OCI-LY3 (cell line): Measurements from ENCODE around the gene NFYC.

Experiments
- H2AFZ ChIP-seq: fragments of 200-600, 300-600 bp; shearing (Covaris generic); 2 replicates; pipeline ENCODE4 v1.6.0; 2014; ENCODE audit warnings: antibody characterized with exemption, low read depth, low read length
- H3K27ac ChIP-seq: fragments of 200-600, 300-600 bp; sonication (generic); 2 replicates; pipeline ENCODE4 v1.5.1; 2014; ENCODE audit warnings: mild to moderate bottlenecking, low read length, moderate library complexity, mixed read lengths
- H3K27me3 ChIP-seq: fragments of 200-600, 300-600 bp; sonication (generic); 2 replicates; pipeline ENCODE4 v1.6.1; 2014; ENCODE audit warnings: low read depth, low read length, mixed read lengths
- H3K36me3 ChIP-seq: fragments of 200-600, 300-600 bp; sonication (generic); replicated peaks from 2 replicates; pipeline ENCODE3; 2014; ENCODE audit warnings: low read depth, low read length, mixed read lengths
- H3K4me1 ChIP-seq: fragments of 300-600, 200-600 bp; sonication (generic); 2 replicates; pipeline ENCODE4 v1.6.1; 2014; ENCODE audit warnings: low read length, mixed read lengths
- H3K4me2 ChIP-seq: fragments of 200-600, 300-600 bp; sonication (generic); 2 replicates; pipeline ENCODE4 v1.6.1; 2014; ENCODE audit warnings: low read length, mixed read lengths
- H3K4me3 ChIP-seq: fragments of 300-600, 200-600 bp; sonication (generic); 2 replicates; pipeline ENCODE4 v1.5.1; 2014; ENCODE audit warnings: antibody characterized with exemption, mild to moderate bottlenecking, low read length, moderate library complexity
- H3K79me2 ChIP-seq: fragments of 300-600, 200-600 bp; shearing (Covaris generic); 2 replicates; pipeline ENCODE4 v1.6.1; 2014; ENCODE audit warnings: mild to moderate bottlenecking, low read length, mixed read lengths
- H3K9ac ChIP-seq: fragments of 300-600, 200-600 bp; shearing (Covaris generic); 2 replicates; pipeline ENCODE4 v1.6.0; 2014; ENCODE audit warnings: mild to moderate bottlenecking, low read length, moderate library complexity
- H3K9me3 ChIP-seq: fragments of 200-600, 300-600 bp; shearing (Covaris generic); 2 replicates; pipeline ENCODE4 v1.6.1; 2014; ENCODE audit warnings: low read length, mixed read lengths; ENCODE audit not compliant: insufficient read depth
- H4K20me1 ChIP-seq: fragments of 200-600, 300-600 bp; sonication (generic); 2 replicates; pipeline ENCODE4 v1.6.1; 2016; ENCODE audit warnings: low read length, mixed read lengths; ENCODE audit not compliant: insufficient read depth
- EZH2phosphoT487 ChIP-seq: fragments of 200-600 bp; shearing (Covaris generic); IDR thresholded peaks from 2 replicates; pipeline ENCODE4 v1.6.1; 2018; ENCODE audit warnings: antibody characterized with exemption, mixed run types, low read depth
- TF ChIP-seq, protein P1 (sequence below): fragments of 200-600, 300-600 bp; sonication (generic); IDR thresholded peaks from 2 replicates; pipeline ENCODE4 v1.5.1; 2014; ENCODE audit warnings: antibody characterized with exemption, low read length, low read depth

Gene NFYC

DNA sequence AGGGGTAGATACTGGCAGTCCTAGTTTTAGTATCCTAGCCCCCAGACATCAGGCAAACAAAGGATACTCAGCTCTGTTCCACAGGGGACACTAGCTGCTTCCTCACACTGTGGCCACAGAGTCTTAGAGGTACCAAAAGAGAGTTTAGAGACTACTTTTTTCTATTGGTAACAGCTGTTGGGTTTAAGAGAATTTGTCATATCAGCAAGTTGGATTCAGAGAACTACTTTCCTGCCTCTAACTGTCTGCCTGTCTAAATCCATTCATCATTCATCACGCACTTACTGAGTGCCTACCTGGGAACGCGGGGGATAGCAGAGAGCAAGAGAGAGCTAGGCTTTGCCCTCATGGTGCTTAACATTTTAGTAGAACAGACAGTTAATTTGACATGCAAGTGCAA lies 65.0 kb downstream of the NFYC start:
- Histone ChIP-seq H4K20me1 (no peaks in the 10 kb centered on the region), H3K36me3 (peaks cover 40% of the 10 kb centered on the region), H3K9ac (no peak overlapping the region), H3K4me1 (peaks cover 38% of the 10 kb centered on the region), H3K9me3 (no peaks in the 10 kb centered on the region), H2AFZ (no peak overlapping the region), H3K79me2 (peaks cover 10% of the 10 kb centered on the region; the same call in 1 of the 2 replicates), H3K27me3 (no peaks in the 10 kb centered on the region), H3K4me2 (no peak overlapping the region), H3K4me3 (no peak overlapping the region), H3K27ac (no peak overlapping the region)
- no peak for TF ChIP-seq EZH2phosphoT487
- TF ChIP-seq, protein P1, sequence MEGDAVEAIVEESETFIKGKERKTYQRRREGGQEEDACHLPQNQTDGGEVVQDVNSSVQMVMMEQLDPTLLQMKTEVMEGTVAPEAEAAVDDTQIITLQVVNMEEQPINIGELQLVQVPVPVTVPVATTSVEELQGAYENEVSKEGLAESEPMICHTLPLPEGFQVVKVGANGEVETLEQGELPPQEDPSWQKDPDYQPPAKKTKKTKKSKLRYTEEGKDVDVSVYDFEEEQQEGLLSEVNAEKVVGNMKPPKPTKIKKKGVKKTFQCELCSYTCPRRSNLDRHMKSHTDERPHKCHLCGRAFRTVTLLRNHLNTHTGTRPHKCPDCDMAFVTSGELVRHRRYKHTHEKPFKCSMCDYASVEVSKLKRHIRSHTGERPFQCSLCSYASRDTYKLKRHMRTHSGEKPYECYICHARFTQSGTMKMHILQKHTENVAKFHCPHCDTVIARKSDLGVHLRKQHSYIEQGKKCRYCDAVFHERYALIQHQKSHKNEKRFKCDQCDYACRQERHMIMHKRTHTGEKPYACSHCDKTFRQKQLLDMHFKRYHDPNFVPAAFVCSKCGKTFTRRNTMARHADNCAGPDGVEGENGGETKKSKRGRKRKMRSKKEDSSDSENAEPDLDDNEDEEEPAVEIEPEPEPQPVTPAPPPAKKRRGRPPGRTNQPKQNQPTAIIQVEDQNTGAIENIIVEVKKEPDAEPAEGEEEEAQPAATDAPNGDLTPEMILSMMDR: no peak

DNA sequence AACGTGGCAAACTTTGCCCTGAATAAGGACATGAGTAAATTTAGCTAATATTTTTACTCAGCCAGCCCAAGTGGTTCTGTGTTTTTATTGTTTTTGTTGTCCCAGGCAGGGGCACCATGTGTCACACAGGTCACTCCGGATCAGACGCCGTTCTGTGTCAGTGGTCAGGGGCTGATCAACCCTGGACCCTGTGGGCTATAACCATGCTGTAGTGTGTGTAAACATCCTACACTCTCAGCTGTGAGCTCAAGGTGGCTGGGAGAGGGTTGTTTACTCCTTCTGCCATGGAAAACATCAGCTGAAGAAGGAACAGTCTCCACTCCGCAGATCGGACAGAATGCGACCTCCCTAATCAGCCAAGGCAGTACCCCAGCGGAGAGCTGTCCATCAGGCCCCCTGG lies 65.6 kb downstream of the NFYC start:
- Histone ChIP-seq H3K27me3 (no peaks in the 10 kb centered on the region), H3K36me3 (peaks cover 40% of the 10 kb centered on the region), H3K79me2 (peaks cover 10% of the 10 kb centered on the region; the same call in 1 of the 2 replicates), H2AFZ (no peak overlapping the region), H3K4me2 (no peak overlapping the region), H3K9ac (no peak overlapping the region), H3K27ac (no peak overlapping the region), H4K20me1 (no peaks in the 10 kb centered on the region), H3K9me3 (no peaks in the 10 kb centered on the region), H3K4me3 (no peak overlapping the region), H3K4me1 (peaks cover 33% of the 10 kb centered on the region)
- TF ChIP-seq EZH2phosphoT487: no peak
- TF ChIP-seq, protein P1: no peak

DNA sequence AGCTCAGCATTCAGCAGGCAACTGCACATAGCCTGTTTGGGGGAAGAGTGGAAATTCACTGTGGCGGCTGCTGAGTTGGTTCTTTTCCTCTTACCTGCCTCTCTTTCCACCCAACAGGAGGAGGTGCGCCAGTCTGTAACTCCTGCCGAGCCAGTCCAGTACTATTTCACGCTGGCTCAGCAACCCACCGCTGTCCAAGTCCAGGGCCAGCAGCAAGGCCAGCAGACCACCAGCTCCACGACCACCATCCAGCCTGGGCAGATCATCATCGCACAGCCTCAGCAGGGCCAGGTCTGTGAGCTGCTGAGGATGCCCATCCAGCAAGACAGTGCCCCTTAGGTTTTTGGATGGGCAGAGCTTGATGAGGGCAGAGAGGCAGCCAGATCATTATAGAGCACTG lies 66.5 kb downstream of the NFYC start:
- no peaks in the 10 kb centered on the region for H3K27me3 ChIP-seq
- no peak overlapping the region for H3K27ac ChIP-seq
- H2AFZ ChIP-seq: no peak overlapping the region
- no peaks in the 10 kb centered on the region for H4K20me1 ChIP-seq
- H3K9ac ChIP-seq: no peak overlapping the region
- H3K4me2 ChIP-seq: no peak overlapping the region
- no peak overlapping the region for H3K4me3 ChIP-seq
- TF ChIP-seq, protein P1: no peak
- TF ChIP-seq EZH2phosphoT487: no peak
- H3K9me3 ChIP-seq: no peaks in the 10 kb centered on the region
- peaks cover 40% of the 10 kb centered on the region for H3K36me3 ChIP-seq
- peaks cover 10% of the 10 kb centered on the region; the same call in 1 of the 2 replicates for H3K79me2 ChIP-seq
- H3K4me1 ChIP-seq: peaks cover 31% of the 10 kb centered on the region

DNA sequence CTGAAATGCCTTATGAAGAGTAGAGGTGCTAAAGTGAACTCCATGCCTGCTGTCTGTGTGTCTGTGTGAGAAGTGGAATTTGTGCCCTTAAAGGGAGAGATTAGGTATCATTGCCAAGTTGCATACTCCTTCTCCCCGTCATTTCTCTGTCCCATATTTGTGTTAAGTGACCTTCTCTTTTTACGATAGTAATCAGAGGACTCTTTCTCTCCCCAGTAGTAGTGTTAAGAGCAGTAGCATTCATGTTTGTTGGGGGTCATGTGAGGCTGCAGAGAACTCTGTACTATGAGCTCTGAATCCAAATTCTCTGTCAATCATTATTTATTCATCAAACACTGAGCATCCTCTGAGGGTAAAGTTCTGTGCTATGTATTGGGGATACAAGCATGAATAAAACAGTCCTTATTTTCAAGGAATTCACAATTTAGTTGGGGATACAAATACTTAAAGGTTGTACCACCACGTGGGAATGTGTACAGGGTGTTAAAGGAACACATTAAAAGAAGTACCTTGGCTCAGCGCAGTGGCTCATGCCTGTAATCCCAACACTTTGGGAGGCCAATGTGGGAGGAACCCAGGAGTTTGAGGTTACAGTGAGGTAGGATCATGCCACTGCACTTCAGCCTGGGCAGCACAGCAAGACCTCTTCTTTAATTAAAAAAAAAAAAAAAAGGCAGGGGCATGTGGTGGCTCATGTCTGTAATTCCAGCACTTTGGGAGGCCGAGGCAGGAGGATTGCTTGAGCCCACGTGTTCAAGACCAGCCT lies 67.3 kb downstream of the NFYC start:
- TF ChIP-seq EZH2phosphoT487: no peak
- TF ChIP-seq, protein P1: no peak
- Histone ChIP-seq H3K9me3 (no peaks in the 10 kb centered on the region), H3K36me3 (peaks cover 43% of the 10 kb centered on the region), H2AFZ (no peak overlapping the region), H3K4me1 (peaks cover 32% of the 10 kb centered on the region), H3K4me2 (no peak overlapping the region), H3K4me3 (no peak overlapping the region), H4K20me1 (no peaks in the 10 kb centered on the region), H3K27ac (no peak overlapping the region), H3K27me3 (no peaks in the 10 kb centered on the region), H3K9ac (no peak overlapping the region), H3K79me2 (peaks cover 10% of the 10 kb centered on the region; the same call in 1 of the 2 replicates)
